PFSK-1 (cell line): Measurements from ENCODE around the gene ID1.

Source experiments
- POLR2AphosphoS5 ChIP-seq: IDR thresholded peaks from 2 replicates; pipeline ENCODE4 v1.6.1; 2012; ENCODE audit warnings: low read depth, mild to moderate bottlenecking, control low read depth, low read length, moderate library complexity
- SIN3A ChIP-seq: IDR thresholded peaks from 2 replicates; pipeline ENCODE4 v1.6.1; 2012; ENCODE audit warnings: mild to moderate bottlenecking, low read length, moderate library complexity, borderline replicate concordance; ENCODE audit not compliant: insufficient read depth
- TF ChIP-seq, protein P1 (sequence below), 2 experiments: IDR thresholded peaks; 2 replicates each; pipeline versions ENCODE4 v1.6.1 to v1.8.0; 2011 to 2012; ENCODE audit warnings: low read depth in 2 of 2, low read length in 2 of 2, control low read depth in 1 of 2, inconsistent platforms in 1 of 2, mild to moderate bottlenecking in 1 of 2, moderate library complexity in 1 of 2; ENCODE audit not compliant: insufficient read depth in 1 of 2

DNA sequence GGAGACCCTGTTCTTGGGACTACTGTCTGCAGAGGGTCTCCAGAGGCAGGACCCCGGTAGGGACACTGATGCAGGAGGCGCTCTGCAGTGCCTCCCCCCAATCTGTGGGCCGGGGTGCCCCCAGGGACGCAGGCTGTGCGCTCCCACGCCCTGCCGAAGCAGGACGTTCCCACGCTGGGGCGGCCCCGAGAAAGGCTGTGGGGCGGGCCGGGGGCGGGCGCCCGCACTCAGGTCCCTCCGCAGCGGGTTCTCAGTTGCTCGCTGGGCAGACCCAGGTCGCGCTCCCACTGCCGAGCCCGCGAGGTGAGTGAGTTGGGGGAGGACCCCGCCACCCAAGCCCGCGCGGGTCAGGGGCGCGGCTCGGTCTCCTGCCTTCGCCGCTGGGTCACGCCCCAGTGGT, 32.6 kb downstream of the ID1 start, which contains the start of gene COX4I2:
- TF ChIP-seq SIN3A (no peak), POLR2AphosphoS5 (no peak)
- TF ChIP-seq, protein P1, sequence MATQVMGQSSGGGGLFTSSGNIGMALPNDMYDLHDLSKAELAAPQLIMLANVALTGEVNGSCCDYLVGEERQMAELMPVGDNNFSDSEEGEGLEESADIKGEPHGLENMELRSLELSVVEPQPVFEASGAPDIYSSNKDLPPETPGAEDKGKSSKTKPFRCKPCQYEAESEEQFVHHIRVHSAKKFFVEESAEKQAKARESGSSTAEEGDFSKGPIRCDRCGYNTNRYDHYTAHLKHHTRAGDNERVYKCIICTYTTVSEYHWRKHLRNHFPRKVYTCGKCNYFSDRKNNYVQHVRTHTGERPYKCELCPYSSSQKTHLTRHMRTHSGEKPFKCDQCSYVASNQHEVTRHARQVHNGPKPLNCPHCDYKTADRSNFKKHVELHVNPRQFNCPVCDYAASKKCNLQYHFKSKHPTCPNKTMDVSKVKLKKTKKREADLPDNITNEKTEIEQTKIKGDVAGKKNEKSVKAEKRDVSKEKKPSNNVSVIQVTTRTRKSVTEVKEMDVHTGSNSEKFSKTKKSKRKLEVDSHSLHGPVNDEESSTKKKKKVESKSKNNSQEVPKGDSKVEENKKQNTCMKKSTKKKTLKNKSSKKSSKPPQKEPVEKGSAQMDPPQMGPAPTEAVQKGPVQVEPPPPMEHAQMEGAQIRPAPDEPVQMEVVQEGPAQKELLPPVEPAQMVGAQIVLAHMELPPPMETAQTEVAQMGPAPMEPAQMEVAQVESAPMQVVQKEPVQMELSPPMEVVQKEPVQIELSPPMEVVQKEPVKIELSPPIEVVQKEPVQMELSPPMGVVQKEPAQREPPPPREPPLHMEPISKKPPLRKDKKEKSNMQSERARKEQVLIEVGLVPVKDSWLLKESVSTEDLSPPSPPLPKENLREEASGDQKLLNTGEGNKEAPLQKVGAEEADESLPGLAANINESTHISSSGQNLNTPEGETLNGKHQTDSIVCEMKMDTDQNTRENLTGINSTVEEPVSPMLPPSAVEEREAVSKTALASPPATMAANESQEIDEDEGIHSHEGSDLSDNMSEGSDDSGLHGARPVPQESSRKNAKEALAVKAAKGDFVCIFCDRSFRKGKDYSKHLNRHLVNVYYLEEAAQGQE (IDR thresholded peaks at IDR 0.05; ENCODE audit: insufficient read depth in 1 of 2, low read depth in 2 of 2, low read length in 2 of 2), result no peak
